ENCODE data around the gene DRAM1.
"Not testable (repeated sequence)": the region's sequence is repeated elsewhere in the genome, so short reads cannot be mapped to it uniquely, and the experiment has no call there.

Gene DRAM1

GRCh38 chr12:101859664-101860607, 17.4 kb upstream of the DRAM1 start:
- DNase-seq (ENCODE audit: low read depth): no peak

- DNase-seq (ENCODE audit: low read depth): not testable (repeated sequence)
Measured at GRCh38 chr12:101861688-101862087, 15.7 kb upstream of the DRAM1 start.

GRCh38 chr12:101862245-101862644, 15.1 kb upstream of the DRAM1 start:
- DNase-seq (ENCODE audit: low read depth): no peak

- no peak for DNase-seq (ENCODE audit: low read depth)
Measured at GRCh38 chr12:101863981-101864380, 13.4 kb upstream of the DRAM1 start.

GRCh38 chr12:101866615-101867373, 10.6 kb upstream of the DRAM1 start:
- DNase-seq (ENCODE audit: low read depth): no peak

GRCh38 chr12:101867619-101868018, 9.8 kb upstream of the DRAM1 start:
- DNase-seq (ENCODE audit: low read depth): not testable (repeated sequence)

GRCh38 chr12:101870925-101871324, 6.5 kb upstream of the DRAM1 start:
- DNase-seq (ENCODE audit: low read depth): no peak

- DNase-seq (ENCODE audit: low read depth): no peak
Measured at GRCh38 chr12:101875162-101875561, 2.2 kb upstream of the DRAM1 start.

- DNase-seq (ENCODE audit: low read depth): no peak
Measured at GRCh38 chr12:101876322-101876860, 989 bp upstream of the DRAM1 start.

- no peak for DNase-seq (ENCODE audit: low read depth)
Measured at GRCh38 chr12:101877806-101878242, 444 bp downstream of the DRAM1 start.

- no peak for DNase-seq (ENCODE audit: low read depth)
Measured at GRCh38 chr12:101878243-101878821, 952 bp downstream of the DRAM1 start.

GRCh38 chr12:101880769-101881168, 3.4 kb downstream of the DRAM1 start:
- no peak for DNase-seq (ENCODE audit: low read depth)

- no peak for DNase-seq (ENCODE audit: low read depth)
Measured at GRCh38 chr12:101881228-101881627, 3.8 kb downstream of the DRAM1 start.

- no peak for DNase-seq (ENCODE audit: low read depth)
Measured at GRCh38 chr12:101884174-101884573, 6.8 kb downstream of the DRAM1 start.

- DNase-seq (ENCODE audit: low read depth): not testable (repeated sequence)
Measured at GRCh38 chr12:101884781-101885340, 7.5 kb downstream of the DRAM1 start.

- no peak for DNase-seq (ENCODE audit: low read depth)
Measured at GRCh38 chr12:101885912-101886561, 8.7 kb downstream of the DRAM1 start.

- no peak for DNase-seq (ENCODE audit: low read depth)
Measured at GRCh38 chr12:101889211-101889752, 11.9 kb downstream of the DRAM1 start.

GRCh38 chr12:101891462-101891971, 14.1 kb downstream of the DRAM1 start:
- DNase-seq (ENCODE audit: low read depth): no peak

- DNase-seq (ENCODE audit: low read depth): no peak
Measured at GRCh38 chr12:101892794-101893193, 15.4 kb downstream of the DRAM1 start.

GRCh38 chr12:101901777-101902176, 24.4 kb downstream of the DRAM1 start:
- DNase-seq (ENCODE audit: low read depth): no peak

GRCh38 chr12:101902641-101903040, 25.3 kb downstream of the DRAM1 start:
- DNase-seq (ENCODE audit: low read depth): no peak

Data from stimulated activated CD4-positive, alpha-beta T cell treated with anti-CD3 and anti-CD28 coated beads, Interleukin-2, amount 100 ng/mL, for 4 hours (primary cell).